K562 (cell line): Measurements from ENCODE around the gene CLDN5. TPM values are rescaled to one million over a fixed set of nuclear protein-coding genes. Genes with fewer than 3 reads are reported as not detected.

Experiments
- BMI1 ChIP-seq: fragments of 150-350 bp; IDR thresholded peaks from 2 replicates; pipeline ENCODE4 v1.6.1; 2014; ENCODE audit warnings: low read length
- CCNT2 ChIP-seq: IDR thresholded peaks from 2 replicates; pipeline ENCODE4 v1.6.1; 2011; ENCODE audit warnings: borderline replicate concordance, low read depth, mild to moderate bottlenecking, moderate library complexity, mixed read lengths, low read length; ENCODE audit not compliant: insufficient read length; ENCODE audit errors: extremely low read depth
- ETV5 ChIP-seq: sonication (generic); formaldehyde crosslinking; IDR thresholded peaks from 2 replicates; pipeline ENCODE4 v1.4.0; 2020; ENCODE audit warnings: low read depth, mild to moderate bottlenecking, missing genetic modification reagents
- JUN ChIP-seq, 2 experiments: sonication (generic) in 1 of 2; formaldehyde crosslinking in 1 of 2; IDR thresholded peaks; 2 replicates each; pipeline versions ENCODE4 v1.6.1 to v1.8.0; 2012 to 2022; ENCODE audit warnings: borderline replicate concordance in 2 of 2, mild to moderate bottlenecking in 2 of 2, improper control_type of control experiment in 1 of 2, low read depth in 1 of 2, low read length in 1 of 2, missing genetic modification reagents in 1 of 2
- POLR2AphosphoS5 ChIP-seq: IDR thresholded peaks from 2 replicates; pipeline ENCODE4 v1.6.1; 2011; ENCODE audit warnings: mild to moderate bottlenecking, low read depth, low read length, moderate library complexity; ENCODE audit not compliant: control insufficient read depth, insufficient read depth
- TEAD1 ChIP-seq, 2 experiments: fragments of 450-650 bp in 1 of 2; sonication (generic) in 1 of 2; formaldehyde crosslinking; IDR thresholded peaks; 2 replicates each; pipeline versions ENCODE4 v1.4.0 to v1.8.0; 2020 to 2022; ENCODE audit warnings: mild to moderate bottlenecking in 2 of 2, missing genetic modification reagents in 1 of 2
- ZNF143 ChIP-seq: sonication (generic); formaldehyde crosslinking; IDR thresholded peaks from 2 replicates; pipeline ENCODE4 v1.9.0; 2022; ENCODE audit warnings: mild to moderate bottlenecking, missing genetic modification reagents
- ZNF311 ChIP-seq: fragments of 250-450 bp; sonication (Bioruptor Pico); IDR thresholded peaks from 2 replicates; pipeline ENCODE4 v1.4.0; 2020; ENCODE audit warnings: mild to moderate bottlenecking, moderate library complexity
- polyA plus RNA-seq, 8 experiments: library from polyadenylated mRNA; depleted of rRNA in 4 of 8; stranded (reverse) in 5 of 8; unstranded in 3 of 8; fragments of >200 nt; fragmentation: Nextera tagmentation in 2 of 8; fragmentation: Illumina TruSeq in 1 of 8; extraction: Ambion mirVana in 2 of 8; extraction: Trizol in 1 of 8; gene quantifications; 2 replicates each; pipeline versions ENCODE4 v1.2.1 to v1.2.3, GENCODE V29; 2011 to 2014; ENCODE audit warnings: inconsistent platforms in 1 of 8, missing spikeins in 1 of 8
- total RNA-seq, 7 experiments: library from RNA; depleted of rRNA in 6 of 7; stranded (reverse); fragments of >200 nt in 6 of 7; fragmentation: Illumina TruSeq in 2 of 7; extraction: Trizol in 2 of 7; gene quantifications; 2 replicates each; pipeline versions ENCODE4 v1.2.1 to v1.2.3, GENCODE V29; 2011 to 2021; ENCODE audit warnings: low replicate concordance in 1 of 7
- TF ChIP-seq, protein P1 (sequence below): sonication (generic); formaldehyde crosslinking; IDR thresholded peaks from 2 replicates; pipeline ENCODE4 v1.8.0; 2022; ENCODE audit warnings: mild to moderate bottlenecking, missing genetic modification reagents
- TF ChIP-seq, protein P2 (sequence below), 2 experiments: fragments of 450-650 bp in 1 of 2; sonication (generic) in 1 of 2; formaldehyde crosslinking in 1 of 2; IDR thresholded peaks; 2 replicates each; pipeline versions ENCODE4 v1.7.1 to v1.9.0; 2016 to 2022; ENCODE audit warnings: inconsistent platforms in 1 of 2, mild to moderate bottlenecking in 1 of 2, missing genetic modification reagents in 1 of 2
- TF ChIP-seq, protein P3 (sequence below): fragments of 450-650 bp; IDR thresholded peaks from 2 replicates; pipeline ENCODE4 v1.6.1; 2016; ENCODE audit warnings: low read depth, mild to moderate bottlenecking, moderate library complexity

Gene CLDN5
- total and polyA plus RNA-seq, 9 of the 15 experiments (the other 6 are each of a cell fraction or from before 2014, with no cell fraction given) = 0.20 TPM; not detected in 8

DNA sequence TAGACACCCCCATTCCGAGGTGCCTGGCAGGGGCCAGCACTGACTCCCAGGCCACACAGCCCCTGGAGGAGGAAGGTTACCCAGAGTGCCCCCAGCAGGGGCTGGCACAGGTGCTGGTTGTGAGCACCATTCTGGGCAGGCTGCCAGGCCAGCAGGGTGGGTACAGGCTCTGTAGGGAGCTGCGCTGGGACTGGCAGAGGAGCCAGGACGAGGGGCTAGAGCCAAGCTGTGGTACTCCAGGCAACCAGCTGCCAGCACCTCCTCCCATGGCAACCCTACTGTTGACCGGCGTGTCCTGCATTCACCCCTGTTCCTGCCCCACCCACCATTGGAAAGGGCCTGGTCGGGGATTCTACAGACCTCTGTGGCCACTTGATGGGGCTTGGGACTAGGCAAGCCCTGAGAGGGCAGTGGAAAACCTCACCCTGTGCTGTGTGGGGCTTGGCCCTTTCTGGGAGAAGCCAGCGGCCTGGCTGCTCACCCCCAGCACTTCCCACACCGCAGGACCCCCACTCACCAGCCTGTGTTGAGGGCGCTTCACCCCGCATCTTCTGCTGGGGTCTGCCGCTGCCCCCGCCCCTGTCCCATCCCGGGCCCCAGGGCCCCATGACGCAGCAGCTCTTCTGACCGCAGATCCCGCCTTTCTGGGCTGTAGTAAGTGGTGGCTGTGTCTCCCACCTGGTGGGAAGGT, 1.9 kb downstream of the CLDN5 start (continued):
- TF ChIP-seq CCNT2 (peak; percentile 46), TEAD1 (CRISPR knock-in tag; IDR thresholded peaks at IDR 0.05) (peak in 1 of 2 experiments; percentile 2; a peak in 1 of 4 replicates), BMI1 (no peak), ZNF311 (CRISPR knock-in tag) (no peak), ETV5 (no peak), ZNF143 (CRISPR knock-in tag) (no peak), POLR2AphosphoS5 (peak; percentile 67; the same call in 1 of the 2 replicates), JUN (IDR thresholded peaks at IDR 0.05; ENCODE audit: borderline replicate concordance, low read depth, low read length) (no peak), JUN (CRISPR knock-in tag; IDR thresholded peaks at IDR 0.05; ENCODE audit: borderline replicate concordance) (0 out of 2 replicates have a peak, but pooled peaks have one; percentile 13)
- TF ChIP-seq, protein P1, sequence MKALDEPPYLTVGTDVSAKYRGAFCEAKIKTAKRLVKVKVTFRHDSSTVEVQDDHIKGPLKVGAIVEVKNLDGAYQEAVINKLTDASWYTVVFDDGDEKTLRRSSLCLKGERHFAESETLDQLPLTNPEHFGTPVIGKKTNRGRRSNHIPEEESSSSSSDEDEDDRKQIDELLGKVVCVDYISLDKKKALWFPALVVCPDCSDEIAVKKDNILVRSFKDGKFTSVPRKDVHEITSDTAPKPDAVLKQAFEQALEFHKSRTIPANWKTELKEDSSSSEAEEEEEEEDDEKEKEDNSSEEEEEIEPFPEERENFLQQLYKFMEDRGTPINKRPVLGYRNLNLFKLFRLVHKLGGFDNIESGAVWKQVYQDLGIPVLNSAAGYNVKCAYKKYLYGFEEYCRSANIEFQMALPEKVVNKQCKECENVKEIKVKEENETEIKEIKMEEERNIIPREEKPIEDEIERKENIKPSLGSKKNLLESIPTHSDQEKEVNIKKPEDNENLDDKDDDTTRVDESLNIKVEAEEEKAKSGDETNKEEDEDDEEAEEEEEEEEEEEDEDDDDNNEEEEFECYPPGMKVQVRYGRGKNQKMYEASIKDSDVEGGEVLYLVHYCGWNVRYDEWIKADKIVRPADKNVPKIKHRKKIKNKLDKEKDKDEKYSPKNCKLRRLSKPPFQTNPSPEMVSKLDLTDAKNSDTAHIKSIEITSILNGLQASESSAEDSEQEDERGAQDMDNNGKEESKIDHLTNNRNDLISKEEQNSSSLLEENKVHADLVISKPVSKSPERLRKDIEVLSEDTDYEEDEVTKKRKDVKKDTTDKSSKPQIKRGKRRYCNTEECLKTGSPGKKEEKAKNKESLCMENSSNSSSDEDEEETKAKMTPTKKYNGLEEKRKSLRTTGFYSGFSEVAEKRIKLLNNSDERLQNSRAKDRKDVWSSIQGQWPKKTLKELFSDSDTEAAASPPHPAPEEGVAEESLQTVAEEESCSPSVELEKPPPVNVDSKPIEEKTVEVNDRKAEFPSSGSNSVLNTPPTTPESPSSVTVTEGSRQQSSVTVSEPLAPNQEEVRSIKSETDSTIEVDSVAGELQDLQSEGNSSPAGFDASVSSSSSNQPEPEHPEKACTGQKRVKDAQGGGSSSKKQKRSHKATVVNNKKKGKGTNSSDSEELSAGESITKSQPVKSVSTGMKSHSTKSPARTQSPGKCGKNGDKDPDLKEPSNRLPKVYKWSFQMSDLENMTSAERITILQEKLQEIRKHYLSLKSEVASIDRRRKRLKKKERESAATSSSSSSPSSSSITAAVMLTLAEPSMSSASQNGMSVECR = peak; percentile 52; the same call in 1 of the 2 replicates
- TF ChIP-seq, protein P2, sequence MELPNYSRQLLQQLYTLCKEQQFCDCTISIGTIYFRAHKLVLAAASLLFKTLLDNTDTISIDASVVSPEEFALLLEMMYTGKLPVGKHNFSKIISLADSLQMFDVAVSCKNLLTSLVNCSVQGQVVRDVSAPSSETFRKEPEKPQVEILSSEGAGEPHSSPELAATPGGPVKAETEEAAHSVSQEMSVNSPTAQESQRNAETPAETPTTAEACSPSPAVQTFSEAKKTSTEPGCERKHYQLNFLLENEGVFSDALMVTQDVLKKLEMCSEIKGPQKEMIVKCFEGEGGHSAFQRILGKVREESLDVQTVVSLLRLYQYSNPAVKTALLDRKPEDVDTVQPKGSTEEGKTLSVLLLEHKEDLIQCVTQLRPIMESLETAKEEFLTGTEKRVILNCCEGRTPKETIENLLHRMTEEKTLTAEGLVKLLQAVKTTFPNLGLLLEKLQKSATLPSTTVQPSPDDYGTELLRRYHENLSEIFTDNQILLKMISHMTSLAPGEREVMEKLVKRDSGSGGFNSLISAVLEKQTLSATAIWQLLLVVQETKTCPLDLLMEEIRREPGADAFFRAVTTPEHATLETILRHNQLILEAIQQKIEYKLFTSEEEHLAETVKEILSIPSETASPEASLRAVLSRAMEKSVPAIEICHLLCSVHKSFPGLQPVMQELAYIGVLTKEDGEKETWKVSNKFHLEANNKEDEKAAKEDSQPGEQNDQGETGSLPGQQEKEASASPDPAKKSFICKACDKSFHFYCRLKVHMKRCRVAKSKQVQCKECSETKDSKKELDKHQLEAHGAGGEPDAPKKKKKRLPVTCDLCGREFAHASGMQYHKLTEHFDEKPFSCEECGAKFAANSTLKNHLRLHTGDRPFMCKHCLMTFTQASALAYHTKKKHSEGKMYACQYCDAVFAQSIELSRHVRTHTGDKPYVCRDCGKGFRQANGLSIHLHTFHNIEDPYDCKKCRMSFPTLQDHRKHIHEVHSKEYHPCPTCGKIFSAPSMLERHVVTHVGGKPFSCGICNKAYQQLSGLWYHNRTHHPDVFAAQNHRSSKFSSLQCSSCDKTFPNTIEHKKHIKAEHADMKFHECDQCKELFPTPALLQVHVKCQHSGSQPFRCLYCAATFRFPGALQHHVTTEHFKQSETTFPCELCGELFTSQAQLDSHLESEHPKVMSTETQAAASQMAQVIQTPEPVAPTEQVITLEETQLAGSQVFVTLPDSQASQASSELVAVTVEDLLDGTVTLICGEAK (IDR thresholded peaks at IDR 0.05) = no peak
- TF ChIP-seq, protein P2 (CRISPR knock-in tag; IDR thresholded peaks at IDR 0.05) = peak; percentile 2; the same call in 1 of the 2 replicates
- TF ChIP-seq, protein P3, sequence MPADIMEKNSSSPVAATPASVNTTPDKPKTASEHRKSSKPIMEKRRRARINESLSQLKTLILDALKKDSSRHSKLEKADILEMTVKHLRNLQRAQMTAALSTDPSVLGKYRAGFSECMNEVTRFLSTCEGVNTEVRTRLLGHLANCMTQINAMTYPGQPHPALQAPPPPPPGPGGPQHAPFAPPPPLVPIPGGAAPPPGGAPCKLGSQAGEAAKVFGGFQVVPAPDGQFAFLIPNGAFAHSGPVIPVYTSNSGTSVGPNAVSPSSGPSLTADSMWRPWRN = no peak
